ENCODE data around the gene LMAN1.

DNA sequence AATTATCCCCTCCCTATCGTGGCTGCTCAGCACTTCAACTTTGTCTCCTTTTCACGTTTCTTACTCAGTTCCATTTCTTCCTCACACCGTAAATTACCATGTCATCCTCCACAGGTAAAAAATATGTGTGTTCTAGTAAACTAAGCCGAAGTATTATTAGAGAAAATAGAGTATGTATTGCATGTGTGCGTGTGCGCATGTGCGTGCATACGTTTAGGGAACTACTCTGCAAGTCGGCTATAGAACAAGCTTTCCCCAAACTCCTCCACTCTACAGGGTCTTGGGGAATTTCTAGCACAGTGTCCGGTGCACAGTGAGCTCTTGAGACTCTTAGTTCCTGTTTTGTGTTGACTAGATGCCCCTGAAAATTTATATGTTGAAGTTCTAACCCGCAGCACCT, 76.7 kb downstream of the LMAN1 start:
- TF ChIP-seq CTCF (IDR thresholded peaks at IDR 0.05) (no peak), POLR2A (IDR thresholded peaks at IDR 0.05) (no peak)

Measured in prostate gland (tissue), 2 donors.